Measurements from ENCODE around the gene NTM.

- TF ChIP-seq CTCF (IDR thresholded peaks at IDR 0.05) (no peak), POLR2A (IDR thresholded peaks at IDR 0.05) (no peak)
These were observed 496.4 kb downstream of the NTM start for GRCh38 chr11:131866535-131867400.
